Smooth muscle cell (in vitro differentiated cells): ENCODE data around the gene FKBP4. TPM values are rescaled to one million over a fixed set of nuclear protein-coding genes. Genes with fewer than 3 reads are reported as not detected.

Source experiments
- DNase-seq: peaks from one replicate; lab custom pipeline; 2025; ENCODE audit not compliant: unreplicated experiment; lab: John Stamatoyannopoulos, UW
- H2AFZ ChIP-seq: fragments of 200-600 bp; sonication (generic); 2 replicates; pipeline ENCODE4 v1.6.0; 2016; ENCODE audit warnings: antibody characterized with exemption, low read depth, mild to moderate bottlenecking
- H3F3A ChIP-seq: fragments of 200-600 bp; sonication (generic); 2 replicates; pipeline ENCODE4 v1.6.0; 2017; ENCODE audit warnings: antibody characterized with exemption, low read depth
- H3K27ac ChIP-seq: fragments of 200-600 bp; sonication (generic); 2 replicates; pipeline ENCODE4 v1.5.1; 2016; ENCODE audit warnings: low read depth, mild to moderate bottlenecking
- H3K27me3 ChIP-seq: fragments of 200-600 bp; sonication (generic); 2 replicates; pipeline ENCODE4 v1.6.1; 2016; ENCODE audit warnings: low read depth, mild to moderate bottlenecking
- H3K36me3 ChIP-seq: fragments of 200-600 bp; sonication (generic); 2 replicates; pipeline ENCODE4 v1.5.1; 2016; ENCODE audit warnings: low read depth
- H3K4me1 ChIP-seq: fragments of 200-600 bp; sonication (generic); 2 replicates; pipeline ENCODE4 v1.5.1; 2016; ENCODE audit warnings: low read depth
- H3K4me2 ChIP-seq: fragments of 200-600 bp; sonication (generic); 2 replicates; pipeline ENCODE4 v1.6.0; 2016; ENCODE audit warnings: mild to moderate bottlenecking
- H3K4me3 ChIP-seq: fragments of 200-600 bp; sonication (generic); 2 replicates; pipeline ENCODE4 v1.5.1; 2016; ENCODE audit warnings: mild to moderate bottlenecking
- H3K79me2 ChIP-seq: fragments of 200-600 bp; sonication (generic); 2 replicates; pipeline ENCODE4 v1.6.0; 2016; ENCODE audit warnings: low read depth, mild to moderate bottlenecking
- H3K9ac ChIP-seq: fragments of 200-600 bp; sonication (generic); 2 replicates; pipeline ENCODE4 v1.6.0; 2016; ENCODE audit warnings: low read depth
- H3K9me3 ChIP-seq: fragments of 200-600 bp; sonication (generic); replicated peaks from 2 replicates; pipeline ENCODE4 v1.5.1; 2016; ENCODE audit warnings: low read depth
- H4K20me1 ChIP-seq: fragments of 200-600 bp; sonication (generic); 2 replicates; pipeline ENCODE4 v1.6.0; 2016; ENCODE audit warnings: low read depth
- WGBS: methylation state at CpG from one replicate; pipeline ENCODE4 v1.1.7; 2016; ENCODE audit warnings: low lambda C conversion rate; 5-methylcytosine and 5-hydroxymethylcytosine counted together
- polyA plus RNA-seq: library from polyadenylated mRNA; unstranded; fragments of >200 nt; fragmentation: Nextera tagmentation; extraction: Ambion mirVana; gene quantifications from 2 replicates; pipeline ENCODE4 v1.2.1, GENCODE V29; 2016
- total RNA-seq: library from RNA; depleted of rRNA; stranded (reverse); fragments of >200 nt; gene quantifications from 2 replicates; pipeline ENCODE4 v1.2.3, GENCODE V29; 2014
- TF ChIP-seq, protein P1 (sequence below): fragments of 200-600 bp; sonication (generic); IDR thresholded peaks from 2 replicates; pipeline ENCODE4 v1.5.1; 2017; ENCODE audit warnings: borderline replicate concordance, mild to moderate bottlenecking, antibody characterized with exemption; ENCODE audit not compliant: insufficient read depth, poor library complexity, severe bottlenecking

Gene FKBP4
- total and polyA plus RNA-seq, 2 experiments from 2014 or later, result 19.0 to 32.6 TPM

DNA sequence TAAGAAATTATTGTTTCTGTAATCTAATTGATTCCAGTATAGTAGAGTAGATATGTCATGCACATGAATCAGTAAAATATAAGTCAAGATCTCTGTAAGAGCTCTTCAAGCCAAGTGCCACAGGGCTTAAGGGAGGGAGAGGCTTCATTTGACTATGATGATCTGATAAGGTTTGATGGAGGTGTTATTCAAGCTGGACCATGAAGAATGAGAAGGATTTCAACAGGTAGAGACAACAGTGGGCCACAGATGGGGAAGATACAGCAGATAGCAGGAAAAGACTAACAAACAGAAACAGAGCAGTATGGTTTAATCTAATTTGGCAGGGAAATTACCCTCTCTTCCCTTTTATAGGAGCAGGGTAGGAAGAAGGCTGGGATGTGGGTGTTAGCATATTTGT lies 40.6 kb upstream of the FKBP4 start:
- H3K4me3 ChIP-seq, result no peak overlapping the region
- H3K27me3 ChIP-seq, result peaks cover 33% of the 10 kb centered on the region
- H3K9me3 ChIP-seq, result no peaks in the 10 kb centered on the region
- no peak for DNase-seq
- TF ChIP-seq, protein P1, sequence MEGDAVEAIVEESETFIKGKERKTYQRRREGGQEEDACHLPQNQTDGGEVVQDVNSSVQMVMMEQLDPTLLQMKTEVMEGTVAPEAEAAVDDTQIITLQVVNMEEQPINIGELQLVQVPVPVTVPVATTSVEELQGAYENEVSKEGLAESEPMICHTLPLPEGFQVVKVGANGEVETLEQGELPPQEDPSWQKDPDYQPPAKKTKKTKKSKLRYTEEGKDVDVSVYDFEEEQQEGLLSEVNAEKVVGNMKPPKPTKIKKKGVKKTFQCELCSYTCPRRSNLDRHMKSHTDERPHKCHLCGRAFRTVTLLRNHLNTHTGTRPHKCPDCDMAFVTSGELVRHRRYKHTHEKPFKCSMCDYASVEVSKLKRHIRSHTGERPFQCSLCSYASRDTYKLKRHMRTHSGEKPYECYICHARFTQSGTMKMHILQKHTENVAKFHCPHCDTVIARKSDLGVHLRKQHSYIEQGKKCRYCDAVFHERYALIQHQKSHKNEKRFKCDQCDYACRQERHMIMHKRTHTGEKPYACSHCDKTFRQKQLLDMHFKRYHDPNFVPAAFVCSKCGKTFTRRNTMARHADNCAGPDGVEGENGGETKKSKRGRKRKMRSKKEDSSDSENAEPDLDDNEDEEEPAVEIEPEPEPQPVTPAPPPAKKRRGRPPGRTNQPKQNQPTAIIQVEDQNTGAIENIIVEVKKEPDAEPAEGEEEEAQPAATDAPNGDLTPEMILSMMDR, result no peak
- peaks cover 6% of the 10 kb centered on the region for H3K4me1 ChIP-seq
- H2AFZ ChIP-seq, result no peak overlapping the region
- no peaks in the 10 kb centered on the region for H3F3A ChIP-seq
- no peak overlapping the region for H3K27ac ChIP-seq
- no peaks in the 10 kb centered on the region for H3K36me3 ChIP-seq
- no peaks in the 10 kb centered on the region for H4K20me1 ChIP-seq
- no peaks in the 10 kb centered on the region for H3K79me2 ChIP-seq
- no peak overlapping the region for H3K4me2 ChIP-seq
- H3K9ac ChIP-seq, result no peak overlapping the region

DNA sequence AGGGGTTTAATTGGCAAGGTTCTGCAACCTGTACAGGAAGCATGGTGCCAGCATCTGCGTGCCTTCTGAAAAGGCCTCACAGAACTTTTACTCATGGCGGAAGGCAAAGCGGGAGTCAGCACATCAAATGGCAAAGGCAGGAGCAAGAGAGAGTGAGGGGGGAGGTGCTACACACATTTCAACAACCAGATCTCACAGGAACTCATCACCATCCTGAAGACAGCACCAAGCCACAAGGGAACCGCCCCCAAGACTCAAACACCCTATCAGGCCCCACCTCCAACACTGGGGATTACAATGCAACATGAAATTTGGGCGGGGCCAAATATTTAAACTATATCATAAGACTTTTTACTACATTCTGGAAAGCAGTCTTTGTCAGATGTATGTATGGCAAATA lies 38.0 kb upstream of the FKBP4 start:
- Histone ChIP-seq H3K9me3 (no peaks in the 10 kb centered on the region), H3K27ac (no peak overlapping the region), H3K4me3 (no peak overlapping the region), H3F3A (no peaks in the 10 kb centered on the region), H3K4me2 (no peak overlapping the region), H4K20me1 (no peaks in the 10 kb centered on the region), H3K27me3 (peaks cover 33% of the 10 kb centered on the region), H3K9ac (no peak overlapping the region), H3K79me2 (no peaks in the 10 kb centered on the region), H3K4me1 (peaks cover 6% of the 10 kb centered on the region), H2AFZ (no peak overlapping the region), H3K36me3 (no peaks in the 10 kb centered on the region)
- TF ChIP-seq, protein P1, result no peak
- no peak for DNase-seq
- 79% methylated on average over 5 of the region's 5 CpGs for WGBS

DNA sequence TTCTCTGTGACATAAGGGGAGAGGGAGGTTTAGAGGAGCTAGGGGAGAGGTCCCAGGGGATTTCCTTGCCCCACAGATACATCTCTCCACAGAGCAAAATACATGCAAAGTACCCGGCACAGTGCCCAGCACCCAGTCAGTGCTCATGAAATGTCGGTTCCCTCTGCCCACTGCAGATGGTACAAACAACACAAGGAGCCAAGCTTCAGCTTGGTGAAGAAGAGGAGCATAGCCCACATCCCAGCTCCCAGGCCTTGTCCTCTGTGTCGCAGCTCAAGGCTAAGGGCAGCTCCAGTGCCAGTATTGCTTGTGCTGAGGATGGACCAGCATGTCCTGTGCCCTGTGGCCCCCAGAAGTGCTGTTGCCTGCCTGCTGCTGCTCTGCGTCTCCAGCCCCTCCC lies 35.0 kb upstream of the FKBP4 start:
- no peaks in the 10 kb centered on the region for H3F3A ChIP-seq

DNA sequence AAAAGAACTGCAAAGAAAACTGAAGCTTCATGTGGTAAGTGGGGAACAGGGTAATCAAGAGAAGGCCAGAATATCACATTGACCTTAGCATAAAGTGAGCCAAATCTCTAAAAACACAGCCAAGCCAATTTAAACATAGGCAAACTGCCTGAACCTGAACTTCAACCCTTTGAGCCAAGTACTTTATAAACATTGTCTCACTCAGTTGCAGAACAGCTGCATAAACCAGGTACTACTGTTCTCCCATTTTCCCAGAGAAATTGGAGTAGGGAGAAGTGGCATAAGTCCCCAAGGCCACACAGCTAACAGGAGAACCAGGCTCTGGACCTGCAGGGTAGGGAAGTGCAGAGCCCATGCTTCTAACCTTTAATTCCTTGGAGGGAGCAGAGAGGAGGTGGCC lies 30.4 kb upstream of the FKBP4 start:
- Histone ChIP-seq H3K4me3 (no peak overlapping the region), H2AFZ (no peak overlapping the region), H3K4me2 (no peak overlapping the region), H4K20me1 (no peaks in the 10 kb centered on the region), H3K4me1 (no peaks in the 10 kb centered on the region), H3K9ac (no peak overlapping the region), H3F3A (no peaks in the 10 kb centered on the region), H3K27me3 (peaks cover 4% of the 10 kb centered on the region), H3K9me3 (no peaks in the 10 kb centered on the region), H3K79me2 (no peaks in the 10 kb centered on the region), H3K27ac (no peak overlapping the region), H3K36me3 (no peaks in the 10 kb centered on the region)
- TF ChIP-seq, protein P1, result no peak
- no peak for DNase-seq

More for the DNA sequence above, 35.0 kb upstream of the FKBP4 start:
- Histone ChIP-seq H3K4me2 (no peak overlapping the region), H2AFZ (no peak overlapping the region), H3K79me2 (no peaks in the 10 kb centered on the region), H3K27ac (no peak overlapping the region), H3K9me3 (no peaks in the 10 kb centered on the region), H3K36me3 (no peaks in the 10 kb centered on the region), H3K9ac (no peak overlapping the region), H3K4me3 (no peak overlapping the region), H4K20me1 (no peaks in the 10 kb centered on the region), H3K4me1 (no peaks in the 10 kb centered on the region), H3K27me3 (peaks cover 17% of the 10 kb centered on the region)
- 89% methylated on average over 3 of the region's 4 CpGs for WGBS
- DNase-seq, result no peak
- TF ChIP-seq, protein P1, result no peak
